ENCODE data around the gene TRIO. TPM values are rescaled to one million over a fixed set of nuclear protein-coding genes. Genes with fewer than 3 reads are reported as not detected.

Gene TRIO
- total RNA-seq, 1 experiment from 2014 or later, result 136 TPM

DNA sequence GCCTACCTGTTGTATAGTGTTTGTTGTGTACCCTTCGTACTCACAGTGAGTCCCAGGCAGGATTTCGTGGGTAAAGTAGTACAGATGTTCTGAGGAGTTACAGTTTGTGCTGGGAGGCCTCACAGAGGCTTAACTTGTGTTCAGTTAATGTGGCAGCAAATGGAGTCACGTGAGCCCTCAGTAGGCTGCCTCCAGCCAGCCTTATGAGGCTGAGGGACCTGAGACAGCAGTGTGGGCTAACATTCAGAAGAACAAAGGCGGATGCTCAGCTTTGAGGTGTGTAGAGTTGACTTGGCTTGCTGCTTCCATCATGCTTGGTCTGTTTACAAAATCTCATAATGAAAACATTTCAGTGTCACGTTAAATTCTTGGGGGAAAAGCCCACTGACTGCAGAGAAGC is 118.1 kb downstream of the TRIO start:
- no peak for DNase-seq (ENCODE audit: unreplicated experiment)
- CTCF ChIA-PET, result interaction anchor here (0.5 to 0.6 kb wide), 2 partner anchors 29 to 55 kb away, joined by 3 read pairs; no protein-coding TSS in a partner anchor
- no TSS peak for BruUV-seq (replicated peaks)

DNA sequence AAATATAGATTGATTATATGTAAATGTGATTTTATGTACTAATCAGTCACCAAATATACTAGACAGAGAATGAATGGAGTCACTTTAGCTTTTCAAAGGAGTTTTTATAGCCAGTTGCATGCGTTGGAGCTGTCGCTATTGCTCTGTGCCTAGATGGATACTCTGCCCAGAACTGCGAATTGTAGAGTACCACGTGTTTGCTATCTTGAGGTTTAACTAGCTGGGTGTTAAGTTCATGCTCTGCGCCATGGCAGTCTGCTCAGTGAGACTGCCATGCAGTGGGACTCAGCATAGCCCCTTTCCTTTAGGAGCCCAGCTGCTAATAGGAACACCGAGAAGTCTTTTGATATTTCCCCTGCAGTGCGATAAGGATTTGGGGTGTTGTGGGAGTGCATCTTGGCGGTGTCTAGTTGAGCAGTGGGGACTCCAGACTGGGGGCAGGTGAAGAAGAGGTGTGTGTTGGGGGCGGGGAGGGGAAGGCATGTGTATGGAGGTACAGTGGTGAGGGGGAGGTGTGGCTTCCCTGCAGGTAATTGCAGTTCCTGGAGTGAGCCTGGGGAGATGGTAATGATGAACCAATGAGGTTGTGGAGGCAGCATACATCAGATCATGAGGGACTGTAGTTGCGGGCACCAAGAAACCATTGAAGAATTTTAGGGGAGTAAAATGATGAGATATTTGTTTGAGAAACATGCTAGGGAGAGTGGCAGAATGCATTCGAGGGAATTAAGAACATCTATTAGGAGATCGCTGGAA is 118.9 kb downstream of the TRIO start:
- no peak for TF ChIP-seq CTCF (IDR thresholded peaks at IDR 0.05; ENCODE audit: unreplicated experiment)
- no TSS peak for BruUV-seq (replicated peaks)
- Mint-ChIP-seq H3K9me3 (ENCODE audit: unreplicated experiment) (no peaks in the 10 kb centered on the region), H3K4me3 (ENCODE audit: unreplicated experiment) (no peak overlapping the region), H3K27ac (ENCODE audit: low read depth, unreplicated experiment) (peak overlapping the region; percentile 57), H3K27me3 (ENCODE audit: insufficient read depth, unreplicated experiment) (no peaks in the 10 kb centered on the region), H3K36me3 (ENCODE audit: insufficient read depth, unreplicated experiment) (no peaks in the 10 kb centered on the region), H3K4me1 (ENCODE audit: insufficient read depth, unreplicated experiment) (peaks cover 30% of the 10 kb centered on the region)
- ChIA-PET CTCF (interaction anchor here (0.6 kb wide), 1 partner anchor 56 kb away, joined by 3 read pairs; no protein-coding TSS in a partner anchor), POLR2A (interaction anchor here (0.7 to 1.0 kb wide), 3 partner anchors 16 to 72 kb away, joined by 3 to 4 read pairs (median 3); no protein-coding TSS in a partner anchor)
- DNase-seq (ENCODE audit: unreplicated experiment), result no peak
- intact Hi-C loops (cut with micrococcal nuclease), result no loop called here

More for the DNA sequence above, 118.1 kb downstream of the TRIO start:
- H3K4me1 Mint-ChIP-seq (ENCODE audit: insufficient read depth, unreplicated experiment), result peaks cover 25% of the 10 kb centered on the region
- no peaks in the 10 kb centered on the region for H3K27me3 Mint-ChIP-seq (ENCODE audit: insufficient read depth, unreplicated experiment)
- POLR2A ChIA-PET, result interaction anchor here (0.6 to 1.0 kb wide), 2 partner anchors 12 to 33 kb away, joined by 3 read pairs; no protein-coding TSS in a partner anchor
- intact Hi-C loops (cut with micrococcal nuclease), result no loop called here
- TF ChIP-seq CTCF (IDR thresholded peaks at IDR 0.05; ENCODE audit: unreplicated experiment), result no peak
- no peak overlapping the region for H3K4me3 Mint-ChIP-seq (ENCODE audit: unreplicated experiment)
- H3K9me3 Mint-ChIP-seq (ENCODE audit: unreplicated experiment), result no peaks in the 10 kb centered on the region
- H3K27ac Mint-ChIP-seq (ENCODE audit: low read depth, unreplicated experiment), result peak overlapping the region; percentile 57
- H3K36me3 Mint-ChIP-seq (ENCODE audit: insufficient read depth, unreplicated experiment), result no peaks in the 10 kb centered on the region

GRCh38 chr5:14263113-14263512 is 120.0 kb downstream of the TRIO start:
- Mint-ChIP-seq H3K27me3 (ENCODE audit: insufficient read depth, unreplicated experiment) (no peaks in the 10 kb centered on the region), H3K4me3 (ENCODE audit: unreplicated experiment) (no peak overlapping the region), H3K36me3 (ENCODE audit: insufficient read depth, unreplicated experiment) (no peaks in the 10 kb centered on the region), H3K27ac (ENCODE audit: low read depth, unreplicated experiment) (peak overlapping the region; percentile 52), H3K4me1 (ENCODE audit: insufficient read depth, unreplicated experiment) (peaks cover 36% of the 10 kb centered on the region), H3K9me3 (ENCODE audit: unreplicated experiment) (no peaks in the 10 kb centered on the region)
- intact Hi-C loops (cut with micrococcal nuclease), result no loop called here
- ChIA-PET POLR2A (interaction anchor here (0.7 to 10.8 kb wide), 12 partner anchors 9 to 252 kb away, joined by 3 to 128 read pairs (median 7); partner anchors contain the start of gene TRIO), CTCF (no interaction called here)
- BruUV-seq (replicated peaks), result no TSS peak
- no peak for TF ChIP-seq CTCF (IDR thresholded peaks at IDR 0.05; ENCODE audit: unreplicated experiment)
- no peak for DNase-seq (ENCODE audit: unreplicated experiment)

GRCh38 chr5:14263699-14264098 is 120.6 kb downstream of the TRIO start:
- Mint-ChIP-seq H3K4me1 (ENCODE audit: insufficient read depth, unreplicated experiment) (peaks cover 42% of the 10 kb centered on the region), H3K36me3 (ENCODE audit: insufficient read depth, unreplicated experiment) (no peaks in the 10 kb centered on the region), H3K27me3 (ENCODE audit: insufficient read depth, unreplicated experiment) (no peaks in the 10 kb centered on the region), H3K27ac (ENCODE audit: low read depth, unreplicated experiment) (peak overlapping the region; percentile 52), H3K9me3 (ENCODE audit: unreplicated experiment) (no peaks in the 10 kb centered on the region), H3K4me3 (ENCODE audit: unreplicated experiment) (no peak overlapping the region)
- DNase-seq (ENCODE audit: unreplicated experiment), result peak; percentile 57
- intact Hi-C loops (cut with micrococcal nuclease), result loop anchor here (2.0 kb wide), 1 partner anchor 59 kb away; no protein-coding TSS in a partner anchor
- CTCF ChIA-PET, result no interaction called here
- POLR2A ChIA-PET, result interaction anchor here (0.9 to 10.8 kb wide), 11 partner anchors 10 to 252 kb away, joined by 3 to 128 read pairs (median 8); partner anchors contain the start of gene TRIO
- BruUV-seq (replicated peaks), result no TSS peak
- no peak for TF ChIP-seq CTCF (IDR thresholded peaks at IDR 0.05; ENCODE audit: unreplicated experiment)

All from MCF 10A (cell line).